ENCODE measurements around the gene TACC3.

TACC3 gene

GRCh38 chr4:1721003-1721665 lies at the start of gene TACC3, which contains the start of gene TMEM129:
Gene TACC3 (plus strand): TSS chr4:1721521. CDS start chr4:1723422, 1,901 bp downstream.
Gene TMEM129 (minus strand): TSS chr4:1721323. CDS start chr4:1720837, 486 bp downstream.
- TF ChIP-seq FOXM1 (IDR thresholded peaks at IDR 0.05; ENCODE audit: borderline replicate concordance, low read depth) (0 out of 2 replicates have a peak, but pooled peaks have one; percentile 59), YY1 (IDR thresholded peaks at IDR 0.05; ENCODE audit: low read depth) (peak; percentile 85), ZBTB7A (IDR thresholded peaks at IDR 0.05; ENCODE audit: low read depth) (0 out of 2 replicates have a peak, but pooled peaks have one; percentile 26), REST (IDR thresholded peaks at IDR 0.05; ENCODE audit: low read depth) (no peak), USF1 (IDR thresholded peaks at IDR 0.05) (peak; percentile 46), MAX (IDR thresholded peaks at IDR 0.05) (peak; percentile 54), EP300 (IDR thresholded peaks at IDR 0.05; ENCODE audit: borderline replicate concordance) (no peak), TAF1 (IDR thresholded peaks at IDR 0.05; ENCODE audit: low read depth) (peak; percentile 46), TCF12 (IDR thresholded peaks at IDR 0.05; ENCODE audit: low read depth) (peak; percentile 35; the same call in 1 of the 2 replicates), TEAD4 (IDR thresholded peaks at IDR 0.05) (no peak), NFIC (IDR thresholded peaks at IDR 0.05) (no peak; the same call in none of the 2 replicates), RAD21 (IDR thresholded peaks at IDR 0.05; ENCODE audit: low read depth) (no peak), CREB1 (IDR thresholded peaks at IDR 0.05; ENCODE audit: low read depth) (peak; percentile 59), CEBPB (IDR thresholded peaks at IDR 0.05) (0 out of 2 replicates have a peak, but pooled peaks have one; percentile 3)

- no peak for TF ChIP-seq RAD21 (IDR thresholded peaks at IDR 0.05; ENCODE audit: low read depth)
- TF ChIP-seq TCF12 (IDR thresholded peaks at IDR 0.05; ENCODE audit: low read depth): no peak
- no peak for TF ChIP-seq TEAD4 (IDR thresholded peaks at IDR 0.05)
- TF ChIP-seq MAX (IDR thresholded peaks at IDR 0.05): no peak
- no peak for TF ChIP-seq USF1 (IDR thresholded peaks at IDR 0.05)
- TF ChIP-seq EGR1 (IDR thresholded peaks at IDR 0.05): no peak
Measured at GRCh38 chr4:1673671-1674070, 47.6 kb upstream of the TACC3 start.

- TF ChIP-seq NFIC (IDR thresholded peaks at IDR 0.05) (no peak), MAX (IDR thresholded peaks at IDR 0.05) (no peak), USF1 (IDR thresholded peaks at IDR 0.05) (no peak), EP300 (IDR thresholded peaks at IDR 0.05; ENCODE audit: borderline replicate concordance) (no peak), CEBPB (IDR thresholded peaks at IDR 0.05) (no peak), REST (IDR thresholded peaks at IDR 0.05; ENCODE audit: low read depth) (no peak), RAD21 (IDR thresholded peaks at IDR 0.05; ENCODE audit: low read depth) (no peak), ZBTB7A (IDR thresholded peaks at IDR 0.05; ENCODE audit: low read depth) (no peak), FOXM1 (IDR thresholded peaks at IDR 0.05; ENCODE audit: borderline replicate concordance, low read depth) (no peak), TCF12 (IDR thresholded peaks at IDR 0.05; ENCODE audit: low read depth) (no peak)
Measured at GRCh38 chr4:1674682-1675081, 46.6 kb upstream of the TACC3 start.

GRCh38 chr4:1675136-1675801 lies 46.1 kb upstream of the TACC3 start:
- no peak for TF ChIP-seq TCF12 (IDR thresholded peaks at IDR 0.05; ENCODE audit: low read depth)
- TF ChIP-seq EGR1 (IDR thresholded peaks at IDR 0.05): no peak
- no peak for TF ChIP-seq CREB1 (IDR thresholded peaks at IDR 0.05; ENCODE audit: low read depth)
- TF ChIP-seq CEBPB (IDR thresholded peaks at IDR 0.05): no peak
- no peak for TF ChIP-seq RAD21 (IDR thresholded peaks at IDR 0.05; ENCODE audit: low read depth)
- no peak for TF ChIP-seq EP300 (IDR thresholded peaks at IDR 0.05; ENCODE audit: borderline replicate concordance)
- TF ChIP-seq YY1 (IDR thresholded peaks at IDR 0.05; ENCODE audit: low read depth): no peak
- no peak for TF ChIP-seq USF1 (IDR thresholded peaks at IDR 0.05)
- no peak for TF ChIP-seq TEAD4 (IDR thresholded peaks at IDR 0.05)
- TF ChIP-seq REST (IDR thresholded peaks at IDR 0.05; ENCODE audit: low read depth): no peak
- no peak for TF ChIP-seq NFIC (IDR thresholded peaks at IDR 0.05)
- no peak for TF ChIP-seq MAX (IDR thresholded peaks at IDR 0.05)
- TF ChIP-seq ZBTB7A (IDR thresholded peaks at IDR 0.05; ENCODE audit: low read depth): no peak
- TF ChIP-seq FOXM1 (IDR thresholded peaks at IDR 0.05; ENCODE audit: borderline replicate concordance, low read depth): no peak
- no peak for TF ChIP-seq TAF1 (IDR thresholded peaks at IDR 0.05; ENCODE audit: low read depth)
